ENCODE measurements around the gene MMS22L. TPM values are rescaled to one million over a fixed set of nuclear protein-coding genes. Genes with fewer than 3 reads are reported as not detected.

Gene MMS22L
- total and polyA plus RNA-seq, 2 of the 13 experiments (the other 11 are each of a cell fraction or from before 2014, with no cell fraction given): 6.2 to 32.9 TPM

DNA sequence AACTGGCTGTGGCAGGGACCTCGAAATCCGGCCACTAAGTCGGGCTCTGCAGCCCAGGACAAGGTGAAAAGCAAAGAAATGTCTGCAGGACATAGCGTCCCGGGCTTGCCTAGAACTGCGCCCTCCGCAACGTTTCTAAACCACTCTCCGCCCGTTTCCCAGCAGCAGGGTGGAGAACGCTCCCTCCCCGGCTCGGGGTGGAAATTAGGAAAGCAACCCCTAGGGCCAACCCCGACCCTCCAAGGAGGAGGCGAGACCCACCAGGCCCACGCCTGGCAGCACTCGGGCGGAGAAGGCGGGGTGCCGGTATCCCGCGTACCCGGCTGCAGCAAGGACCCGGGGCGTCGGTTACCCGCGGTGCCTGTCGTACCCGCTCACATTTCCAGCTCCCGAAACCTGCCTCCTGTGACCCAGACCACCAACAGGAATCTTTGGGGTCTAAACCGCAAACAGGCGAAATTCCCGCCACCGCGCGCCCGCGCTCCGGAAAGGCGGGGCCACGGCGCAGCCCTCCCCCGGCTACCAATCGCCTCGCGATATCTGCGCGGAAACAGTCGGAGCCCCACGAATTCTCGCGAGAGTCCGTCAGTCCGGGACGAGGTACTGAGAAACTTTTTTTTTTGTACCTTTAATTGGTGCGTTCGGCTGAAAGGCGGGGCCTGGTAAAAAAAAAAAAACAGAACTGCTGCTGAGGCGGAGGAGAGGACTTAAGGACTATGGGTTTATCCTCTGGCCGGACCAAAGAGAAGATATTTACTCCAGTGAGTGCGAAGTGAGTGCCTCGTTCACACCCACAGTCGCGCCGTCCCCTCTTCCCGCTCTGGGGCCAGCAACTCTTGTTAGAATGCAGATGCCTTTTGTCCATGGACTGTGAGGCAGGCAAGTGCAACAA, at the start of gene MMS22L (continued):
- TF ChIP-seq, protein P1, sequence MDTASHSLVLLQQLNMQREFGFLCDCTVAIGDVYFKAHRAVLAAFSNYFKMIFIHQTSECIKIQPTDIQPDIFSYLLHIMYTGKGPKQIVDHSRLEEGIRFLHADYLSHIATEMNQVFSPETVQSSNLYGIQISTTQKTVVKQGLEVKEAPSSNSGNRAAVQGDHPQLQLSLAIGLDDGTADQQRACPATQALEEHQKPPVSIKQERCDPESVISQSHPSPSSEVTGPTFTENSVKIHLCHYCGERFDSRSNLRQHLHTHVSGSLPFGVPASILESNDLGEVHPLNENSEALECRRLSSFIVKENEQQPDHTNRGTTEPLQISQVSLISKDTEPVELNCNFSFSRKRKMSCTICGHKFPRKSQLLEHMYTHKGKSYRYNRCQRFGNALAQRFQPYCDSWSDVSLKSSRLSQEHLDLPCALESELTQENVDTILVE (CRISPR knock-in tag; IDR thresholded peaks at IDR 0.05): peak; percentile 44; the same call in 1 of the 2 replicates
- TF ChIP-seq ZNF451 (CRISPR knock-in tag; IDR thresholded peaks at IDR 0.05) (0 out of 2 replicates have a peak, but pooled peaks have one; percentile 52), ELF3 (CRISPR knock-in tag; IDR thresholded peaks at IDR 0.05) (peak; percentile 30; the same call in 1 of the 2 replicates), ZFX (CRISPR knock-in tag; IDR thresholded peaks at IDR 0.05; ENCODE audit: low read depth) (peak; percentile 73), ZNF562 (CRISPR knock-in tag; IDR thresholded peaks at IDR 0.05; ENCODE audit: borderline replicate concordance) (no peak), BCL6 (CRISPR knock-in tag; IDR thresholded peaks at IDR 0.05) (no peak), MEIS1 (CRISPR knock-in tag; IDR thresholded peaks at IDR 0.05; ENCODE audit: borderline replicate concordance) (0 out of 2 replicates have a peak, but pooled peaks have one; percentile 36), U2AF2 (IDR thresholded peaks at IDR 0.05; ENCODE audit: low read depth, low read length) (no peak), ZNF382 (CRISPR knock-in tag; IDR thresholded peaks at IDR 0.05; ENCODE audit: borderline replicate concordance) (no peak), HMG20A (CRISPR knock-in tag; IDR thresholded peaks at IDR 0.05; ENCODE audit: borderline replicate concordance) (no peak), HOXA5 (CRISPR knock-in tag; IDR thresholded peaks at IDR 0.05) (0 out of 2 replicates have a peak, but pooled peaks have one; percentile 12), ZNF530 (CRISPR knock-in tag; IDR thresholded peaks at IDR 0.05; ENCODE audit: low read depth) (no peak), SRSF4 (IDR thresholded peaks at IDR 0.05; ENCODE audit: low read depth, low read length, poor library complexity, severe bottlenecking) (no peak), KMT2A (CRISPR knock-in tag; IDR thresholded peaks at IDR 0.05) (peak; percentile 93; the same call in 1 of the 2 replicates), ZNF776 (CRISPR knock-in tag; IDR thresholded peaks at IDR 0.05) (0 out of 2 replicates have a peak, but pooled peaks have one; percentile 26), TP53 (CRISPR knock-in tag; conservative IDR thresholded peaks at IDR 0.05) (no peak)
- TF ChIP-seq, protein P2, sequence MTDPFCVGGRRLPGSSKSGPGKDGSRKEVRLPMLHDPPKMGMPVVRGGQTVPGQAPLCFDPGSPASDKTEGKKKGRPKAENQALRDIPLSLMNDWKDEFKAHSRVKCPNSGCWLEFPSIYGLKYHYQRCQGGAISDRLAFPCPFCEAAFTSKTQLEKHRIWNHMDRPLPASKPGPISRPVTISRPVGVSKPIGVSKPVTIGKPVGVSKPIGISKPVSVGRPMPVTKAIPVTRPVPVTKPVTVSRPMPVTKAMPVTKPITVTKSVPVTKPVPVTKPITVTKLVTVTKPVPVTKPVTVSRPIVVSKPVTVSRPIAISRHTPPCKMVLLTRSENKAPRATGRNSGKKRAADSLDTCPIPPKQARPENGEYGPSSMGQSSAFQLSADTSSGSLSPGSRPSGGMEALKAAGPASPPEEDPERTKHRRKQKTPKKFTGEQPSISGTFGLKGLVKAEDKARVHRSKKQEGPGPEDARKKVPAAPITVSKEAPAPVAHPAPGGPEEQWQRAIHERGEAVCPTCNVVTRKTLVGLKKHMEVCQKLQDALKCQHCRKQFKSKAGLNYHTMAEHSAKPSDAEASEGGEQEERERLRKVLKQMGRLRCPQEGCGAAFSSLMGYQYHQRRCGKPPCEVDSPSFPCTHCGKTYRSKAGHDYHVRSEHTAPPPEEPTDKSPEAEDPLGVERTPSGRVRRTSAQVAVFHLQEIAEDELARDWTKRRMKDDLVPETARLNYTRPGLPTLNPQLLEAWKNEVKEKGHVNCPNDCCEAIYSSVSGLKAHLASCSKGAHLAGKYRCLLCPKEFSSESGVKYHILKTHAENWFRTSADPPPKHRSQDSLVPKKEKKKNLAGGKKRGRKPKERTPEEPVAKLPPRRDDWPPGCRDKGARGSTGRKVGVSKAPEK (CRISPR knock-in tag; IDR thresholded peaks at IDR 0.05; ENCODE audit: borderline replicate concordance): no peak
- TF ChIP-seq, protein P3, sequence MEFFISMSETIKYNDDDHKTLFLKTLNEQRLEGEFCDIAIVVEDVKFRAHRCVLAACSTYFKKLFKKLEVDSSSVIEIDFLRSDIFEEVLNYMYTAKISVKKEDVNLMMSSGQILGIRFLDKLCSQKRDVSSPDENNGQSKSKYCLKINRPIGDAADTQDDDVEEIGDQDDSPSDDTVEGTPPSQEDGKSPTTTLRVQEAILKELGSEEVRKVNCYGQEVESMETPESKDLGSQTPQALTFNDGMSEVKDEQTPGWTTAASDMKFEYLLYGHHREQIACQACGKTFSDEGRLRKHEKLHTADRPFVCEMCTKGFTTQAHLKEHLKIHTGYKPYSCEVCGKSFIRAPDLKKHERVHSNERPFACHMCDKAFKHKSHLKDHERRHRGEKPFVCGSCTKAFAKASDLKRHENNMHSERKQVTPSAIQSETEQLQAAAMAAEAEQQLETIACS (CRISPR knock-in tag; IDR thresholded peaks at IDR 0.05): peak; percentile 42; the same call in 1 of the 2 replicates
- TF ChIP-seq, protein P4, sequence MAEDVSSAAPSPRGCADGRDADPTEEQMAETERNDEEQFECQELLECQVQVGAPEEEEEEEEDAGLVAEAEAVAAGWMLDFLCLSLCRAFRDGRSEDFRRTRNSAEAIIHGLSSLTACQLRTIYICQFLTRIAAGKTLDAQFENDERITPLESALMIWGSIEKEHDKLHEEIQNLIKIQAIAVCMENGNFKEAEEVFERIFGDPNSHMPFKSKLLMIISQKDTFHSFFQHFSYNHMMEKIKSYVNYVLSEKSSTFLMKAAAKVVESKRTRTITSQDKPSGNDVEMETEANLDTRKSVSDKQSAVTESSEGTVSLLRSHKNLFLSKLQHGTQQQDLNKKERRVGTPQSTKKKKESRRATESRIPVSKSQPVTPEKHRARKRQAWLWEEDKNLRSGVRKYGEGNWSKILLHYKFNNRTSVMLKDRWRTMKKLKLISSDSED (CRISPR knock-in tag; IDR thresholded peaks at IDR 0.05): no peak
- TF ChIP-seq, protein P5, sequence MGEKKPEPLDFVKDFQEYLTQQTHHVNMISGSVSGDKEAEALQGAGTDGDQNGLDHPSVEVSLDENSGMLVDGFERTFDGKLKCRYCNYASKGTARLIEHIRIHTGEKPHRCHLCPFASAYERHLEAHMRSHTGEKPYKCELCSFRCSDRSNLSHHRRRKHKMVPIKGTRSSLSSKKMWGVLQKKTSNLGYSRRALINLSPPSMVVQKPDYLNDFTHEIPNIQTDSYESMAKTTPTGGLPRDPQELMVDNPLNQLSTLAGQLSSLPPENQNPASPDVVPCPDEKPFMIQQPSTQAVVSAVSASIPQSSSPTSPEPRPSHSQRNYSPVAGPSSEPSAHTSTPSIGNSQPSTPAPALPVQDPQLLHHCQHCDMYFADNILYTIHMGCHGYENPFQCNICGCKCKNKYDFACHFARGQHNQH (CRISPR knock-in tag; IDR thresholded peaks at IDR 0.05): peak; percentile 86
- TF ChIP-seq, protein P6, sequence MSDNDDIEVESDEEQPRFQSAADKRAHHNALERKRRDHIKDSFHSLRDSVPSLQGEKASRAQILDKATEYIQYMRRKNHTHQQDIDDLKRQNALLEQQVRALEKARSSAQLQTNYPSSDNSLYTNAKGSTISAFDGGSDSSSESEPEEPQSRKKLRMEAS (IDR thresholded peaks at IDR 0.05): peak; percentile 69

Data from HepG2 (cell line).